IgD-negative memory B cell (primary cell): ENCODE measurements around the gene ADIPOR2. TPM values are rescaled to one million over a fixed set of nuclear protein-coding genes. Genes with fewer than 3 reads are reported as not detected.

Experiments
- H3K27ac Mint-ChIP-seq, 3 donors: one replicate each; pipeline ENCODE4 v1.8.0; 2020 to 2022; ENCODE audit warnings: mild to moderate bottlenecking in 3 of 3, mixed read lengths in 3 of 3, moderate library complexity in 1 of 3
- H3K27me3 Mint-ChIP-seq: one replicate; pipeline ENCODE4 v1.8.0; 2021; ENCODE audit warnings: mixed read lengths
- H3K36me3 Mint-ChIP-seq: one replicate; pipeline ENCODE4 v1.8.0; 2020; ENCODE audit warnings: mild to moderate bottlenecking, mixed read lengths
- H3K4me1 Mint-ChIP-seq, 3 donors: one replicate each; pipeline ENCODE4 v1.8.0; 2020 to 2022; ENCODE audit warnings: mixed read lengths in 3 of 3, mild to moderate bottlenecking in 1 of 3
- H3K4me3 Mint-ChIP-seq, 4 donors: one replicate each; pipeline ENCODE4 v1.8.0; 2020 to 2022; ENCODE audit warnings: mild to moderate bottlenecking in 4 of 4, mixed read lengths in 4 of 4, moderate library complexity in 3 of 4
- H3K9me3 Mint-ChIP-seq, 3 donors: one replicate each; pipeline ENCODE4 v1.8.0; 2020 to 2021; ENCODE audit warnings: mixed read lengths in 3 of 3, mild to moderate bottlenecking in 1 of 3
- polyA plus RNA-seq: library from polyadenylated mRNA; unstranded; fragments of 300-500 nt; fragmentation: Illumina TruSeq; gene quantifications from one replicate; pipeline ENCODE4 v1.2.3, GENCODE V29; 2021

The ADIPOR2 gene
- polyA plus RNA-seq, 1 donor from 2014 or later: 2.9 TPM

DNA sequence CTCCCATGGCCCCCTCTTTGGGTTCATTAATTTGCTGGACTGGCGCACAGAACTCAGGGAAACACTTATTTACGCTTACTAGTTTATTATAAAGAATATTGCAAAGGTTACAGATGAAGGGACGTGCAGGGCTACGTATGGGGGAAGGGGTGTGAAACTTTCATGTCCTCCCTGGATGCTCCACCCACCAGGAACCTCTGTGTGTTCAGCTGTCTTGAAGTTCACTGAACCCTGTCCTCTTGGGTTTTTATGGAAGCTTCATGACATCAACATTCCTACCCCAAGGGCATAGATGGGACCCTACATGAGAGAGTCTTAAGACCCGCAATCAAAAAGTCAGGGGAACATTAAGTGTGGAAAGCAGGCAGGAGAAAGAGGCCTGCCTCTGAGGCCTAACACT, 58.1 kb downstream of the ADIPOR2 start:
- Mint-ChIP-seq H3K4me3 (peak overlapping the region in 1 of 4 donors; percentile 43), H3K27ac (no peak overlapping the region)

DNA sequence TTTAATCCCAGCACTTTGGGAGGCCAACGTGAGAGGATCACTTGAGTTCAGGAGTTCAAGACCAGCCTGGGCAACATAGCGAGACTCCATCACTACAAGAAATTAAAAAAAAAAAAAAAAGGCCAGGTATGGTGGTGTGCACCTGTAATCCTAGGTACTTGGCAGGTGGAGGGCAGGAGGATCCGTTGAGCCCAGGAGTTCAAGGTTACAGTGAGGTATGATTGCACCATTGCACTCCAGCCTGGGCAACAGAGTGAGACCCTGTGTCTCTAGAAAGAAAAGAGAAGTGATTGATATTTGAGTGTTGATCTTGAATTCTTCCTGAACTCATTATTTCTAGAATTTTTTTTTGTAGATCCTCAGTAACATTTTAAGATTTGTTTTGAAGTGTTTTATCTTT, 59.4 kb downstream of the ADIPOR2 start:
- H3K4me3 Mint-ChIP-seq: no peak overlapping the region
- peaks cover 22% of the 10 kb centered on the region for H3K36me3 Mint-ChIP-seq
- no peaks in the 10 kb centered on the region for H3K27me3 Mint-ChIP-seq
- H3K4me1 Mint-ChIP-seq: peaks cover 14 to 23% (median 21%) of the 10 kb centered on the region in 3 donors
- peaks cover 0 to 14% (median 3%) of the 10 kb centered on the region in 3 donors for H3K9me3 Mint-ChIP-seq
- H3K27ac Mint-ChIP-seq: no peak overlapping the region

More for the DNA sequence above, 58.1 kb downstream of the ADIPOR2 start:
- peaks cover 0 to 14% (median 3%) of the 10 kb centered on the region in 3 donors for H3K9me3 Mint-ChIP-seq
- H3K4me1 Mint-ChIP-seq: peaks cover 14 to 27% (median 24%) of the 10 kb centered on the region in 3 donors
- H3K36me3 Mint-ChIP-seq: peaks cover 20% of the 10 kb centered on the region
- no peaks in the 10 kb centered on the region for H3K27me3 Mint-ChIP-seq

DNA sequence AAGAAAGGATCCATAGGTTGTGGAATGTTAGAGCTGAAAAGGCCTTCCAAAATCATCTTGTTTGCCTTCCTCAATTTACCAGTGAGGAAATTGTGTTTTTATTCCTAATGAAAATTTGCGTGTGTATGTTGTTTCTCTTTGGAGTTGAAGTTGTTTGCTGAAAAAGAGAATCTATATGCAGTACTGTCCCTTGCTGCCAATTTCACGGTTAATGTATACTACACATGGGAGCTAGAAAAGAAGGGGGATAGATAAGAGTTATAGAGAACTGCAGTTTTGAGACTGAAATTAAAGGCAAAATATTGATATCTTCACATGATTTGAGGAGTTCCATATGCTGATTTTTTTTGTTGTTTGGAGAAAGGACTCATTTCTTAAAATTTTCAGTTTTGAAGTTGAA, 67.5 kb downstream of the ADIPOR2 start:
- no peaks in the 10 kb centered on the region for H3K9me3 Mint-ChIP-seq
- peaks cover 0 to 3% (median 2%) of the 10 kb centered on the region in 3 donors for H3K4me1 Mint-ChIP-seq
- peaks cover 17% of the 10 kb centered on the region for H3K36me3 Mint-ChIP-seq
- H3K27ac Mint-ChIP-seq: no peak overlapping the region
- no peak overlapping the region for H3K4me3 Mint-ChIP-seq
- no peaks in the 10 kb centered on the region for H3K27me3 Mint-ChIP-seq

- Mint-ChIP-seq H3K36me3 (peaks cover 17% of the 10 kb centered on the region), H3K9me3 (no peaks in the 10 kb centered on the region), H3K4me3 (no peak overlapping the region), H3K4me1 (peaks cover 0 to 3% (median 2%) of the 10 kb centered on the region in 3 donors), H3K27me3 (no peaks in the 10 kb centered on the region), H3K27ac (no peak overlapping the region)
These were observed 68.0 kb downstream of the ADIPOR2 start for GRCh38 chr12:1758887-1759286.

DNA sequence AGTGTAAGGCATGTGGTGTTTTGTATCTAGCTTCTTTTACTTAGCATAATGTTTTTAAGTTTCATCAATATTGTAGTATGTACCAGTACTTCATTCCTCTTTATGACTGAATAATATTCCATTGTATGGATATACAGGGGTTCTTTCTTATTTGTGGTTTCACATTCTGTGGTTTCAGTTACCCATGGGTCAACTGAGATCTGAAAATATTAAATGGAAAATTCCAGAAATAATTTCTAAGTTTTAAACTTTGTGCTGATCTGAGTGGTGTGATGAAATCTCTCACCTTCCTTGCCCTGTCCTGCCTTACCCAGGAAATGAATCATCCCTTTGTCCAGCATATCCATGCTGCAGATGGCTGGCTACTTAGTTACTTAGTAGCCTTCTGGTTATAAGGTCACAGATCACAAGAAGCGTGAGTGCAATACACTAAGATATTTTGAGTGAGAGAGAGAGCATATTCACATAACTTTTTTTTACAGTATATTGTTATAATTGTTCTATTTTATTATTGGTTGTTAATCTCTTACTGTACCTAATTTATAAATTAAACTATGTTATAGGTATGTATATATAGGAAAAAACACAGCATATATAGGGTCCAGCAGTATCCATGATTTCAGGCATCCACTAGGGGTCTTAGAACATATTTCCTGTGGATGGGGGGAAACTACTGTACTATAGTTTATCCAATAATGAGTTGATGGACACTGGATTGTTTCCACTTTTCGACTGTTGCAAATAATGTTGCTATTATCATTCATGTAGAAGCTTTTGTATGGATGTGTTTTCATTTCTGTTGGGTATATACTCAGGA, 69.9 kb downstream of the ADIPOR2 start:
- Mint-ChIP-seq H3K27me3 (no peaks in the 10 kb centered on the region), H3K9me3 (no peaks in the 10 kb centered on the region), H3K4me3 (no peak overlapping the region), H3K36me3 (peaks cover 13% of the 10 kb centered on the region), H3K4me1 (peaks cover 0 to 5% (median 4%) of the 10 kb centered on the region in 3 donors), H3K27ac (peak overlapping the region in 1 of 3 donors; percentile 1)

DNA sequence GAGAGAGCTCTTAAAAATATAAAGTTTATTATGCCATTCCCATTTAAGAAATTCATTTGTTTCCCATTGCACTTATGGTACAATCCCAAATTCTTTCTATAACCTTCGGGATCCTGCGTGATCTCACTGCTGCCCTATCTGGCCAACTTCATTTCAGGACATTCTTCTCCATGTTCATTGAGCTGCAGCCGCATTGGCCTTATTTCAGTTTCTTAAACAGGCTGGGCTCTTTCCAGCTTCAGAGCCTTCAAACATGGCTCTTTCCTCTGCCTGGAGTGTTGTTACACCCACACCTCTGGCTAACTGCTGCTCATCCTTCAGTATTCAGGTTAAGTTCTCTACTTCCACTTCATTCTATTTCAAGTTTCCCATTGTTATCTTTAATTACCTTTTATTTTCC, 71.0 kb downstream of the ADIPOR2 start:
- H3K4me1 Mint-ChIP-seq: peaks cover 0 to 9% (median 4%) of the 10 kb centered on the region in 3 donors
- peaks cover 9% of the 10 kb centered on the region for H3K36me3 Mint-ChIP-seq
- peak overlapping the region in 1 of 3 donors; percentile 26 for H3K27ac Mint-ChIP-seq
- H3K9me3 Mint-ChIP-seq: no peaks in the 10 kb centered on the region
- H3K4me3 Mint-ChIP-seq: no peak overlapping the region
- H3K27me3 Mint-ChIP-seq: no peaks in the 10 kb centered on the region

GRCh38 chr12:1763153-1763552, 72.3 kb downstream of the ADIPOR2 start:
- H3K4me1 Mint-ChIP-seq: peaks cover 0 to 9% (median 4%) of the 10 kb centered on the region in 3 donors
- H3K9me3 Mint-ChIP-seq: no peaks in the 10 kb centered on the region
- H3K36me3 Mint-ChIP-seq: peaks cover 6% of the 10 kb centered on the region

DNA sequence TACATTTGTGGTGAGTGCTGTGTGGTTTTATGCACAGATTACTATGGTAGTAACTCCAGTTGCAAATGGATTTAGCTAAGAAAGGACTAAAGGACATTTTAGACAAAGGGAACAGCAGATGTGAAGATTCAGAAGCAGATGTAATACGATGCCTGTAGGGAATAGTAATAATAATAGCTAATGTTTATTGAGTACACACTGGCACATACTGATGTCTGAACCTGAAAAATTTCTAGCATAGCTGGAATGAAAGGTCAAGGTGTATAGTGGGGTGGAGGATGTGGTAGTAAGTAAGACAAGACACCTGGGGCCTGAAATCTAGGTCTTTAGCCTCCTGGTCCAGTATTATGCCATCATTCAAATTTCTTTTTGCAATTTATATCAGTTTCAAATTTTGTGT, 75.2 kb downstream of the ADIPOR2 start:
- Mint-ChIP-seq H3K27me3 (no peaks in the 10 kb centered on the region), H3K4me1 (peaks cover 0 to 6% (median 4%) of the 10 kb centered on the region in 3 donors), H3K27ac (no peak overlapping the region), H3K9me3 (no peaks in the 10 kb centered on the region), H3K36me3 (peaks cover 3% of the 10 kb centered on the region), H3K4me3 (no peak overlapping the region)

More at GRCh38 chr12:1763153-1763552, 72.3 kb downstream of the ADIPOR2 start:
- H3K4me3 Mint-ChIP-seq: no peak overlapping the region
- no peak overlapping the region for H3K27ac Mint-ChIP-seq
- H3K27me3 Mint-ChIP-seq: no peaks in the 10 kb centered on the region

DNA sequence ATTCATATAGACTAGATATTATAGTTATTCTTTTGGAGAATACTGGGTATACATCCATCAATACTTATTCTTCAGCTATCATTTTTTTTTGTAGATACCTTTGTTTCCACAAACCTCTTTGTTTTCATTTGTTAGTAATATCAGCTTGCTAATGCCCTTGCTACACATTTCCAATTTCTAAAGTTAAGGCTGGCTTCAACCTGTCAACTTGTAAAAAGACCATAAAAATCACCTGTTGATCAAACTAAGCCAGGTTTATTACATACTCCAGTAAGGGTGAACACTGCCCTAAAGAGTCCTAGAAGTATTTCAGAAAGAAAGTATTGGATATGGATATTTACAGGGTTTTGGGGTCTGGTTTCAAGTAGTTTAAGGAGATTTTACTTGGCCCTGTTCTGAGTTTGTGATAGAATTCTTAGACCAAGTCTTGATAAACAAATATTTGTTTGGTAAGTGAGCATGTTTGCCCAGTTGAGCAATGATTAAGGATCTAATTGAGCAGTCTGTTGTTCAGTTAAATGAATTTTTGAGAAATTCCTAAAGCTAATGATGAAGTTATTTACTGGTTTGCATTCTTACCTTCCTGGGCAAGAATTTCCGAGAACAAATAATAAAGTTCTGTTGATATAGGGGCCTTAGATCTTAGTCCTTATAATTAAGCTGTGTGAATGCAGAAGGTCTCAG, 76.7 kb downstream of the ADIPOR2 start:
- Mint-ChIP-seq H3K27me3 (no peaks in the 10 kb centered on the region), H3K27ac (no peak overlapping the region)

GRCh38 chr12:1768615-1769014, 77.7 kb downstream of the ADIPOR2 start:
- Mint-ChIP-seq H3K27ac (peak overlapping the region in 1 of 3 donors; percentile 47), H3K9me3 (no peaks in the 10 kb centered on the region), H3K4me1 (peaks cover 2 to 6% (median 4%) of the 10 kb centered on the region in 3 donors)

More for the DNA sequence above, 76.7 kb downstream of the ADIPOR2 start:
- Mint-ChIP-seq H3K4me3 (no peak overlapping the region), H3K9me3 (no peaks in the 10 kb centered on the region), H3K4me1 (peaks cover 2 to 6% (median 5%) of the 10 kb centered on the region in 3 donors), H3K36me3 (peaks cover 5% of the 10 kb centered on the region)

DNA sequence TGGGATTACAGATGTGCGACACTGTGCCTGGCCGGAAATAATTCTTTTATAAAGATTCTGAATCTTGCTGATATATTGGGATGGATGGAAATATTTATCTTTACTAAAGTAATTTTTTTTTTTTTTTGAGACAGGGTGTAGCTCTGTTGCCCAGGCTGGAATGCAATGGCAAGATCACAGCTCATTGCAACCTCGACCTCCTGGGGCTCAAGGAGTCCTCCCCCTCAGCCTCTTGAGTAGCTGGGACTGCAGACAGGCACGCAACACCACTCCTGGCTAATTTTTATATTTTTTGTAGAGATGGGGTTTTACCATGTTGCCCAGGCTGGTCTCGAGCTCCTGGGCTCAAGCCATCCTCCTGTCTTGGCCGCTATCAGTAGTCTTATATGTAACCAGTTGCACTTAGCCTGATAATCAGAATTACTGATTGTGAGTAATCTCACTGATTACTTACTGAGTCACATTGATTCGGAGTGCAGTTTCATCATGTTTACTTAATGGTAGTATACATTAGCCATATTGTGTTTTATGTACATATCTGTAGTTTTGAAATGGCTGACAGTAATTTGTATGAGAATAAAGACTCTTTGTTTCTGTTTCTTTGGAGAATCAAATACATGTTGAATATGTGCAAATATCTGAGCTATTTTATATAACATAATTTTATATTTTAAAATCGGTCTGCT, 79.1 kb downstream of the ADIPOR2 start:
- Mint-ChIP-seq H3K36me3 (peaks cover 9% of the 10 kb centered on the region), H3K4me3 (no peak overlapping the region), H3K27ac (no peak overlapping the region), H3K4me1 (peaks cover 5 to 6% (median 6%) of the 10 kb centered on the region in 3 donors), H3K9me3 (no peaks in the 10 kb centered on the region), H3K27me3 (no peaks in the 10 kb centered on the region)

More at GRCh38 chr12:1768615-1769014, 77.7 kb downstream of the ADIPOR2 start:
- no peaks in the 10 kb centered on the region for H3K27me3 Mint-ChIP-seq
- H3K36me3 Mint-ChIP-seq: peaks cover 7% of the 10 kb centered on the region
- no peak overlapping the region for H3K4me3 Mint-ChIP-seq

DNA sequence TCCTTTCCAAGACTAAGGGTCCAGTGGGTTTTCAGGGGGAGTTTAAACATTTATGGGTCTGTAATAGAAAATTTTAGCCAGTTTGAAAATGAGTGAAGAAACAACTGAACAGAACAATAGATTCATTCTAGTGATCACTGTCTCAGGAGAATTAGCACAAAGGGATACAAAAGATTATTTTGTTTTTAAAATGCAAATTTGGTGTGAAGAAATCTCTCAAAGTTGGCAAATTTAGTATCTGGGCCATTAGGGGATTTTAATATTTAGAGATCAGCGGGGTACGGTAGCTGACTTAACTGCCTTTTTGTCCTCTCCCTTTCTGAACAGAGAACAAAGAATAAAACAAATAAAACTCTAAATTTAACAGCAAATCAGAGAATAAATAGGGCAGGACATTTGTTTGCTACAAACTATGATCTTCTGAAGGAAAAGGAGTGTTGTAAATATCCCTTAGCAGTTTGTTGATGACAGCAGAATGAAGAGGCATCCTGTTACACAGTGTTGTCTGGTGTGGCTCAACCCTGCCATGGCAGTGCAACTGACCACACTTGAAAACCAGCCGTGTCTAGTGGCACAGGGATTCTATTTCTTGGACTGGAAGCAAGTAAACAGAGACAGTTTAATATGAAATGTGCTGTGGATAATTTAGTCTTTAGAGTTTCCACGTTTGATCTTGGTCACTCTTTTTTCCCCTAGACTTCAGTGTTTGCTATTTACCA, 83.2 kb downstream of the ADIPOR2 start:
- Mint-ChIP-seq H3K36me3 (peaks cover 10% of the 10 kb centered on the region), H3K27ac (peak overlapping the region in 1 of 3 donors; percentile 10), H3K27me3 (no peaks in the 10 kb centered on the region), H3K9me3 (no peaks in the 10 kb centered on the region), H3K4me3 (no peak overlapping the region), H3K4me1 (peaks cover 3 to 6% (median 6%) of the 10 kb centered on the region in 3 donors)

- H3K36me3 Mint-ChIP-seq: peaks cover 8% of the 10 kb centered on the region
- no peaks in the 10 kb centered on the region for H3K9me3 Mint-ChIP-seq
- H3K4me1 Mint-ChIP-seq: peaks cover 2 to 6% (median 6%) of the 10 kb centered on the region in 3 donors
- no peaks in the 10 kb centered on the region for H3K27me3 Mint-ChIP-seq
- peak overlapping the region in 1 of 3 donors; percentile 90 for H3K27ac Mint-ChIP-seq
- H3K4me3 Mint-ChIP-seq: no peak overlapping the region
These were observed 85.5 kb downstream of the ADIPOR2 start for GRCh38 chr12:1776170-1776921.

DNA sequence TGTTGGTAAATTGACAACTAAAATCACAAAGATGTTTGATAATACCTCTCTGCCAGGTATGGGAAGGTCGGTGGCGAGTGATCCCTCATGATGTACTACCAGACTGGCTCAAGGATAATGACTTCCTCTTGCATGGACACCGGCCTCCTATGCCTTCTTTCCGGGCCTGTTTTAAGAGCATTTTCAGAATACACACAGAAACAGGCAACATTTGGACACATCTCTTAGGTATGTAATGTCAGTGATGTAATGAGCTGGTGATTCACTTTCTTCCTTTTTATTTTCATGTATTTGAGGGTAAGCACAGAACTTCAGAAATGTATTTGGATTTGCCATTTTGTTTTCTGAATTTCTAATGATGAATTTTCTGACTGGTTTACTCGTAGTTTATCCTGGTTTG, 86.9 kb downstream of the ADIPOR2 start:
- Mint-ChIP-seq H3K27ac (no peak overlapping the region), H3K36me3 (peaks cover 8% of the 10 kb centered on the region), H3K4me1 (peaks cover 1 to 6% (median 4%) of the 10 kb centered on the region in 3 donors), H3K4me3 (no peak overlapping the region), H3K9me3 (no peaks in the 10 kb centered on the region), H3K27me3 (no peaks in the 10 kb centered on the region)
